Activated CD8-positive, alpha-beta T cell treated with anti-CD3 and anti-CD28 coated beads for 36 hours (primary cell): ENCODE results near the gene STIP1. TPM values are rescaled to one million over a fixed set of nuclear protein-coding genes. Genes with fewer than 3 reads are reported as not detected.

Experiments used
- ATAC-seq: fragments of 200-7000 bp; cut with Tn5 transposase; one replicate; pipeline ENCODE4 v1.10.0; 2021; ENCODE audit warnings: mild to moderate bottlenecking, moderate library complexity
- CTCF ChIA-PET: fragments of 350-600 bp; sonication (Branson Sonifier 250); formaldehyde crosslinking; loops from one replicate; lab custom pipeline; 2021; ENCODE audit warnings: antibody characterized with exemption; lab: Charles Lee
- POLR2A ChIA-PET: fragments of 350-600 bp; sonication (Branson Sonifier 250); formaldehyde crosslinking; loops from one replicate; lab custom pipeline; 2021; ENCODE audit warnings: antibody characterized with exemption; lab: Charles Lee
- DNase-seq: peaks from one replicate; pipeline ENCODE4 v3.0.0-alpha.2; 2020
- H3K27ac Mint-ChIP-seq: one replicate; pipeline ENCODE4 v1.8.0; 2021; ENCODE audit warnings: mild to moderate bottlenecking, mixed read lengths
- H3K27me3 Mint-ChIP-seq: one replicate; pipeline ENCODE4 v1.8.0; 2021; ENCODE audit warnings: mixed read lengths
- H3K36me3 Mint-ChIP-seq: one replicate; pipeline ENCODE4 v1.8.0; 2021; ENCODE audit warnings: low read depth, mixed read lengths
- H3K4me1 Mint-ChIP-seq: one replicate; pipeline ENCODE4 v1.8.0; 2021; ENCODE audit warnings: low read depth, mixed read lengths
- H3K4me3 Mint-ChIP-seq: one replicate; pipeline ENCODE4 v1.8.0; 2021; ENCODE audit warnings: mild to moderate bottlenecking, moderate library complexity, mixed read lengths
- H3K9me3 Mint-ChIP-seq: one replicate; pipeline ENCODE4 v1.8.0; 2021; ENCODE audit warnings: mixed read lengths
- CTCF ChIP-seq: fragments of 200-600 bp; IDR thresholded peaks from one replicate; pipeline ENCODE4 v1.8.0; 2022; ENCODE audit warnings: antibody characterized with exemption, mild to moderate bottlenecking
- intact Hi-C: fragments of 100-400 bp; cut with micrococcal nuclease; formaldehyde crosslinking; loops from one replicate; pipeline ENCODE4 v1.10.0; 2022
- total RNA-seq, 2 experiments: library from RNA; stranded (reverse); gene quantifications; one replicate each; pipeline ENCODE4 v1.2.3, GENCODE V29; 2021

Gene STIP1
- total RNA-seq, 2 experiments from 2014 or later, result 396 to 416 TPM

- peaks cover 4% of the 10 kb centered on the region for H3K4me1 Mint-ChIP-seq
- no peak for ATAC-seq
- H3K27me3 Mint-ChIP-seq, result no peaks in the 10 kb centered on the region
- ChIA-PET CTCF (interaction anchor here (1.1 to 9.6 kb wide), 4 partner anchors 16 to 316 kb away, joined by 3 to 151 read pairs (median 6); no protein-coding TSS in a partner anchor), POLR2A (interaction anchor here (1.4 kb wide), 1 partner anchor 152 kb away, joined by 3 read pairs; no protein-coding TSS in a partner anchor)
- H3K9me3 Mint-ChIP-seq, result no peaks in the 10 kb centered on the region
- intact Hi-C loops, result no loop called here
- no peak overlapping the region for H3K27ac Mint-ChIP-seq
- TF ChIP-seq CTCF, result no peak
- peaks cover 3% of the 10 kb centered on the region for H3K36me3 Mint-ChIP-seq
- no peak for DNase-seq
- no peak overlapping the region for H3K4me3 Mint-ChIP-seq
Observed at GRCh38 chr11:64151337-64151736, 34.6 kb upstream of the STIP1 start.

- POLR2A ChIA-PET, result no interaction called here
Observed at GRCh38 chr11:64152841-64153691, 32.9 kb upstream of the STIP1 start.

GRCh38 chr11:64153812-64154211 lies 32.2 kb upstream of the STIP1 start:
- Mint-ChIP-seq H3K9me3 (no peaks in the 10 kb centered on the region), H3K36me3 (peaks cover 3% of the 10 kb centered on the region), H3K27ac (no peak overlapping the region), H3K27me3 (no peaks in the 10 kb centered on the region), H3K4me3 (no peak overlapping the region), H3K4me1 (peaks cover 4% of the 10 kb centered on the region)
- ChIA-PET CTCF (interaction anchor here (0.6 to 9.6 kb wide), 6 partner anchors 10 to 287 kb away, joined by 3 to 151 read pairs (median 4); no protein-coding TSS in a partner anchor), POLR2A (no interaction called here)
- DNase-seq, result no peak
- TF ChIP-seq CTCF, result no peak
- intact Hi-C loops, result no loop called here
- no peak for ATAC-seq

More at GRCh38 chr11:64152841-64153691, 32.9 kb upstream of the STIP1 start:
- intact Hi-C loops, result no loop called here
- Mint-ChIP-seq H3K4me3 (no peak overlapping the region), H3K36me3 (peaks cover 3% of the 10 kb centered on the region), H3K9me3 (no peaks in the 10 kb centered on the region), H3K27me3 (no peaks in the 10 kb centered on the region), H3K27ac (no peak overlapping the region), H3K4me1 (peaks cover 4% of the 10 kb centered on the region)
- peak; percentile 98 for ATAC-seq
- DNase-seq, result peak; percentile 77
- CTCF ChIA-PET, result interaction anchor here (0.6 to 9.6 kb wide), 13 partner anchors 11 to 287 kb away, joined by 3 to 151 read pairs (median 4); no protein-coding TSS in a partner anchor
- TF ChIP-seq CTCF, result peak; percentile 99

GRCh38 chr11:64156235-64157011 lies 29.5 kb upstream of the STIP1 start:
- no peak overlapping the region for H3K27ac Mint-ChIP-seq
- peaks cover 6% of the 10 kb centered on the region for H3K36me3 Mint-ChIP-seq
- H3K9me3 Mint-ChIP-seq, result no peaks in the 10 kb centered on the region
- H3K27me3 Mint-ChIP-seq, result no peaks in the 10 kb centered on the region
- no peak overlapping the region for H3K4me3 Mint-ChIP-seq
- ChIA-PET POLR2A (no interaction called here), CTCF (no interaction called here)
- DNase-seq, result no peak
- no peak for ATAC-seq
- peaks cover 4% of the 10 kb centered on the region for H3K4me1 Mint-ChIP-seq
- TF ChIP-seq CTCF, result no peak
- intact Hi-C loops, result no loop called here
